DOHH2 (cell line): ENCODE results near the gene TNRC6A.

Source experiments
- H3F3A ChIP-seq: fragments of 200-600 bp; sonication (generic), shearing (Covaris generic); 2 replicates; pipeline ENCODE4 v1.6.0; 2016; ENCODE audit warnings: antibody characterized with exemption, mild to moderate bottlenecking; ENCODE audit not compliant: control insufficient read depth, insufficient read depth
- H3K27ac ChIP-seq: fragments of 200-600 bp; sonication (generic); 2 replicates; pipeline ENCODE4 v1.5.1; 2014; ENCODE audit warnings: low read depth, mild to moderate bottlenecking, low read length, moderate library complexity
- H3K27me3 ChIP-seq: fragments of 200-600 bp; sonication (generic); 2 replicates; pipeline ENCODE4 v1.6.1; 2014; ENCODE audit warnings: mild to moderate bottlenecking, low read length, mixed read lengths; ENCODE audit not compliant: control insufficient read depth
- H3K36me3 ChIP-seq: fragments of 200-600 bp; sonication (generic); 2 replicates; pipeline ENCODE4 v1.6.1; 2014; ENCODE audit warnings: mild to moderate bottlenecking, low read length, moderate library complexity, mixed read lengths; ENCODE audit not compliant: control insufficient read depth
- H3K4me1 ChIP-seq: fragments of 200-600 bp; sonication (generic); 2 replicates; pipeline ENCODE4 v1.6.1; 2014; ENCODE audit warnings: mild to moderate bottlenecking, low read length, mixed read lengths; ENCODE audit not compliant: control insufficient read depth
- H3K4me2 ChIP-seq: fragments of 200-600 bp; sonication (generic); 2 replicates; pipeline ENCODE4 v1.6.0; 2014; ENCODE audit warnings: mild to moderate bottlenecking, low read length, moderate library complexity
- H3K4me3 ChIP-seq: fragments of 200-600 bp; sonication (generic); 2 replicates; pipeline ENCODE4 v1.5.1; 2014; ENCODE audit warnings: mild to moderate bottlenecking, low read length, mixed read lengths
- H3K79me2 ChIP-seq: fragments of 200-600 bp; sonication (generic); 2 replicates; pipeline ENCODE4 v1.6.1; 2014; ENCODE audit warnings: mild to moderate bottlenecking, low read length, mixed read lengths; ENCODE audit not compliant: control insufficient read depth
- H3K9me2 ChIP-seq: fragments of 200-600 bp; sonication (generic); replicated peaks from 2 replicates; pipeline ENCODE4 v1.6.1; 2014; ENCODE audit warnings: mild to moderate bottlenecking, low read length, mixed read lengths; ENCODE audit not compliant: control insufficient read depth
- H3K9me3 ChIP-seq: fragments of 200-600 bp; sonication (generic); 2 replicates; pipeline ENCODE4 v1.6.1; 2014; ENCODE audit warnings: antibody characterized with exemption, low read length, mixed read lengths; ENCODE audit not compliant: control insufficient read depth, insufficient read depth
- H4K20me1 ChIP-seq: fragments of 200-600 bp; sonication (generic); 2 replicates; pipeline ENCODE4 v1.6.0; 2014; ENCODE audit warnings: low read depth, mild to moderate bottlenecking, antibody characterized with exemption, low read length, moderate library complexity; ENCODE audit not compliant: control insufficient read depth, insufficient read depth
- EZH2phosphoT487 ChIP-seq: fragments of 200-600 bp; sonication (generic); IDR thresholded peaks from 2 replicates; pipeline ENCODE4 v1.6.1; 2017; ENCODE audit warnings: borderline replicate concordance, mild to moderate bottlenecking, antibody characterized with exemption, low read length, moderate library complexity, mixed read lengths
- TF ChIP-seq, protein P1 (sequence below): fragments of 200-600 bp; sonication (generic); IDR thresholded peaks from one replicate; pipeline ENCODE4 v1.5.1; 2014; ENCODE audit warnings: antibody characterized with exemption, mild to moderate bottlenecking, low read depth, low read length; ENCODE audit not compliant: poor library complexity, severe bottlenecking

Gene TNRC6A

DNA sequence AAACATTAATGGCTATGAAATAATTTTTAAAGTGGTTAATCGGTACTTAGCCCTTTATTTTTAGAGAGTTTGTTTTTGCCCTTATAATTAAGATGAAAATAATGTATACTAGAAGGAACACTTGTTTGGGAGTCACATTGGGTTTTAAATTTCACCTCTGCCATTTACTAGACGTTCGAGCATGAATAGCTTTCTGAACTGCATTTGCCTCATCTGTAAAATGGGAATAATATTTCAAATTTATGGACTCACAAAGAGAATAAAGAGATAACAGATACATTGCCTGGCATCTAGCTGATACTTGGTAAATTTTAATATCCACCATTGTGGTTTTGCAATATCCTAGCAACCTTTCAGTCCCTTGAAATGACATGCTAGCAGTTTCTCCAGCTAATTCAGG lies 36.6 kb downstream of the TNRC6A start:
- 0 out of 2 replicates have a peak, but pooled peaks cover 3% of the 10 kb centered on the region for H4K20me1 ChIP-seq
- H3K36me3 ChIP-seq: peaks cover 54% of the 10 kb centered on the region

DNA sequence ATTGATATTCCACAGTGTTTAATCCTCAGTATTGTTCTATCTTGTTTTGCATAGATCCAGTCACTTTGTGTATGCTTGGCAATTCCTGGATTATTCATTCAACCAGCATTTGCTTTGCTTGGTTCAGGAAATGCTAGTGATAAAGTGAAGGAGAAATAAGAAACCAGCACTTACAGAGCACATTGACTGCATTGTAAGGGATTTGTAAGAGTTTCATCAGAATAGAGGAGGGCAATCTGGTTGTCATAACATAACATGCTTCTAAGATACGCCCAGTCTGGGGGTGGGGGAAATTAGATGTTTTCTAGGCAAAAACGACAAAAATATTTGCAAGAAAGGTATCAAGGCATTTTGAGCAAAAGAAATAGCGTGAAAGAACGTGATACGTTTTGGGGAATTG lies 40.4 kb downstream of the TNRC6A start:
- TF ChIP-seq EZH2phosphoT487: no peak
- TF ChIP-seq, protein P1, sequence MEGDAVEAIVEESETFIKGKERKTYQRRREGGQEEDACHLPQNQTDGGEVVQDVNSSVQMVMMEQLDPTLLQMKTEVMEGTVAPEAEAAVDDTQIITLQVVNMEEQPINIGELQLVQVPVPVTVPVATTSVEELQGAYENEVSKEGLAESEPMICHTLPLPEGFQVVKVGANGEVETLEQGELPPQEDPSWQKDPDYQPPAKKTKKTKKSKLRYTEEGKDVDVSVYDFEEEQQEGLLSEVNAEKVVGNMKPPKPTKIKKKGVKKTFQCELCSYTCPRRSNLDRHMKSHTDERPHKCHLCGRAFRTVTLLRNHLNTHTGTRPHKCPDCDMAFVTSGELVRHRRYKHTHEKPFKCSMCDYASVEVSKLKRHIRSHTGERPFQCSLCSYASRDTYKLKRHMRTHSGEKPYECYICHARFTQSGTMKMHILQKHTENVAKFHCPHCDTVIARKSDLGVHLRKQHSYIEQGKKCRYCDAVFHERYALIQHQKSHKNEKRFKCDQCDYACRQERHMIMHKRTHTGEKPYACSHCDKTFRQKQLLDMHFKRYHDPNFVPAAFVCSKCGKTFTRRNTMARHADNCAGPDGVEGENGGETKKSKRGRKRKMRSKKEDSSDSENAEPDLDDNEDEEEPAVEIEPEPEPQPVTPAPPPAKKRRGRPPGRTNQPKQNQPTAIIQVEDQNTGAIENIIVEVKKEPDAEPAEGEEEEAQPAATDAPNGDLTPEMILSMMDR: no peak
- H4K20me1 ChIP-seq: 0 out of 2 replicates have a peak, but pooled peaks cover 3% of the 10 kb centered on the region
- H3K9me2 ChIP-seq: no peaks in the 10 kb centered on the region
- no peak overlapping the region for H3K4me2 ChIP-seq
- peaks cover 43% of the 10 kb centered on the region for H3K79me2 ChIP-seq
- no peak overlapping the region for H3K27ac ChIP-seq
- no peaks in the 10 kb centered on the region for H3F3A ChIP-seq
- no peak overlapping the region for H3K4me3 ChIP-seq
- no peaks in the 10 kb centered on the region for H3K9me3 ChIP-seq
- no peaks in the 10 kb centered on the region for H3K4me1 ChIP-seq
- H3K27me3 ChIP-seq: no peaks in the 10 kb centered on the region
- peaks cover 46% of the 10 kb centered on the region for H3K36me3 ChIP-seq

More for the DNA sequence above, 36.6 kb downstream of the TNRC6A start:
- Histone ChIP-seq H3K4me1 (no peaks in the 10 kb centered on the region), H3K27me3 (no peaks in the 10 kb centered on the region), H3F3A (no peaks in the 10 kb centered on the region), H3K4me2 (no peak overlapping the region), H3K9me2 (no peaks in the 10 kb centered on the region), H3K79me2 (peaks cover 16% of the 10 kb centered on the region), H3K9me3 (no peaks in the 10 kb centered on the region), H3K4me3 (no peak overlapping the region), H3K27ac (no peak overlapping the region)
- no peak for TF ChIP-seq EZH2phosphoT487
- TF ChIP-seq, protein P1: no peak

DNA sequence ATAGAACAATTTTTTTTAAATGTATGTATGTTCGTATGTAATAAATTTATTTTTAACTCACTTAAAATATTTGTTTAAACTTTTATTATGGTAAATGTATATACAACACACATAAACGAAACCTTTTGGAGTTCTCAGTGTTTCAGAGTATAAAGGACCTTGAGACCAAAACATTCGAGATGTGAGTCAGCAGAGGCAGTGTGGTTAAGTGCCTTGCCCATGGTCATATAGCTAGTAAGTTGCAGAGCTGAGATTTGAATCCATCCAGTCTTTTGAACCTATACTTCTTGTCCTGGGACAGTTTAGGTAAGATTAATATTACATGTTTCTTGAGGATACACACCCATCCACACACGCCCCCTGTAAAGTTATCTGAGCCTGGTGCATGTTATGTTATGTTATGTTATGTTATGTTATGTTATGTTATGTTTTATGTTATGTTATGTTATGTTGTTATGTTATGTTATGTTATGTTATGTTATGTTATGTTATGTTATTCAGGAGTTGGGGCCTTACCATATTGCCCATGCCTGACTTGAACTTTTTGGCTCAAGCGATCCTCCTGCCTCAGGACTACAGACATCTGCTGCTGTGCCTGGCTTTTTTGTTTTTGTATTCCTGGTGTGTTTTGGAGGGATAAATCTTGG lies 41.8 kb downstream of the TNRC6A start:
- H3F3A ChIP-seq: no peaks in the 10 kb centered on the region
- no peak for TF ChIP-seq EZH2phosphoT487
- TF ChIP-seq, protein P1: no peak
- peaks cover 7% of the 10 kb centered on the region; the same call in 1 of the 2 replicates for H4K20me1 ChIP-seq
- peaks cover 55% of the 10 kb centered on the region for H3K79me2 ChIP-seq
- H3K9me2 ChIP-seq: no peaks in the 10 kb centered on the region
- H3K9me3 ChIP-seq: no peaks in the 10 kb centered on the region
- H3K27me3 ChIP-seq: no peaks in the 10 kb centered on the region
- peaks cover 48% of the 10 kb centered on the region for H3K36me3 ChIP-seq
- no peak overlapping the region for H3K27ac ChIP-seq
- no peak overlapping the region for H3K4me3 ChIP-seq
- no peak overlapping the region for H3K4me2 ChIP-seq
- H3K4me1 ChIP-seq: no peaks in the 10 kb centered on the region
